Astrocyte of the hippocampus (primary cell): ENCODE results near the gene PNKP.

Source experiments
- DNase-seq: peaks from one replicate; pipeline ENCODE4 v3.0.0; 2011; ENCODE audit warnings: low read depth, low spot score

Gene PNKP

GRCh38 chr19:49847731-49848696 lies 19.4 kb downstream of the PNKP start:
- peak; percentile 89 for DNase-seq

DNA sequence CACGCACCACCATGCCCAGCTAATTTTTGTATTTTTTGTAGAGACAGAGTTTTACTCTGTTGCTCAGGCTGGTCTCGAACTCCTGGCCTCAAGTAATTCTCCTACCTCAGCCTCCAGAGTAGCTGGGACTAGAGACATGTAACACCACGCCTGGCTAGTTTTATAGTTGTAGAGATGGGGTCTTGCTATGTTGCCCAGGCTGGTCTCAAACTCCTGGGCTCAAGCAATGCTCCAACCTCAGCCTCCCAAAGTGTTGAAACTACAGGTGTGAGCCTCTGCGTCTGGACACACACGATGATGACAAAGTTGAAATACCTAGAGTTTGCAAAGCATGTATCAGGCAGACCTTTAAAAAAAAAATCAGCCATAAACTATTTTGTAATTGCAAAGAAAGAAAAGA lies 21.0 kb downstream of the PNKP start:
- DNase-seq: no peak

DNA sequence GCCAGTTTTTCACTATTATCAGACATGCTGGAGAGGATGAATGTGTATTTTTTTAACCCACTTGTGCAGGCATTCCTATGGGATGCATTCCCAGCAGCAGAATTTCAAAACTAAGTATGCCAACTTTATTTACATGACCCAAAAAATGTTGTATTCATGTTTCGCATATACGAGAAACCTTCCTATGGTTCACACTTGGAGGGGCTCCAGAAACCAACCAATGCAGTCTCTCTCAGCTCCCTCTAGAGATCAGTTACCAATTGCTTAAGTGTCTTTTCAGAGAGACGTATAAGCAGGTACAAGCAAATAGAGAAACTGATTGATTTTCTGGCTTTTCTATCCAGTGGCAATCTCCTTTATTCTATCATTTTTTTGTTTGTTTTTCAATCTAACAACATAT lies 22.0 kb downstream of the PNKP start:
- no peak for DNase-seq

DNA sequence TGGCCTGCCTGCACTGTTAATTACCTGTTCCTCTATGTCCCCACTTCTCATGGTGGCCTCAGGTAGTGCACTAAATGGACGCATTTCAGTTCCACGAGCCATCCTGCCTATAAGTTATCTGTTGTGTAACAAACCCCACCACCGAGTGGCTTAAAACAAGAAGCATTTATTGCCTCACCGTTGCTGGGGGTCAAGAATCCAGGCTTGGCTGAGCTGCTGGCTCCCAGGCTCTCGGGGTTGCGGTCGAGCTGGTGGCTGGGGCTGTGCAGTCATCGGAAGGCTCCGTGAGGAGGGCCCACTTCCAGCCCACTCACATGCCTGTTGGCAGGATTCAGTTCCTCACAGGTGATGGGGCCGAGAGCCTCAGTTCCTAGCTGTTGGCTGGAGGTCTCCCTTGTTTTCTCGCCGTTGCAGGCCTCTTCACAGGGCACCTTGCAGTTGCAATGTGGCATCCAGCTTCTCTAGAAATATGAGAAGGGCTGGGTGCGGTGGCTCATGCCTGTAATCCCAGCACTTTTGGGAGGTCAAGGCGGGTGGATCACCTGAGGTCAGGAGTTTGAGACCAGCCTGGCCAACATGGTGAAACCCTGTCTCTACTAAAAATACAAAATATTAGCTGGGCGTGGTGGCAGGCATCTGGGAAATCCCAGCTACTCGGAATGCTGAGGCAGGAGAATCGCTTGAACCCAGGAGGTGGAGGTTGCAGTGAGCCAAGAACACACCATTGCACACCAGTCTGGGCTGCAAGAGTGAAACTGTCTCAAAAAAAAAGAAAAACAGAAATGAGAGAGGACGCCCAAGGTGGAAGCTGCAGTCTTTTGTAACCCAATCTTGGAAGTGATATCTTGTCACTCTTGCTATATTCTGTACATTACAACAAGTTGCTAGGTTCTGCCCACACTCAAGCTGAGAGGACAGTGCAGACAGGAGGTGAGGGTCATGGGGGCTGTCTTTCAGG lies 23.0 kb downstream of the PNKP start:
- DNase-seq: no peak

DNA sequence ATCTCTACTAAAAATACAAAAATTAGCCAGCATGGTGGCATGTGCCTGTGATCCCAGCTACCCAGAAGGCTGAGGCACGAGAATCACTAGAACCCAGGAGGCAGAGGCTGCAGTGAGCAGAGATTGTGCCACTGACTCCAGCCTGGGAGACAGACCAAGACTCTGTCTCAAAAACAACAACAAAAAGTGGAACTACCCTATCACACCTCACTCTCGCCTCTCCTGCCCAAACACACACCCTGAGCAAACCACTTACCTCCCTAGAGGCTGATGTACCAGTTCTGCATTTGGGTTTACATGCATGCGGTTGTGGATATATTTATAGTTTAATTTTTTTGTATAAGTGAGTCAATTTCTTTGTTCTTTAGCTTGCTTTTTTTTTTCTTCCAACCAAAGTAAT lies 24.1 kb downstream of the PNKP start:
- DNase-seq: no peak

DNA sequence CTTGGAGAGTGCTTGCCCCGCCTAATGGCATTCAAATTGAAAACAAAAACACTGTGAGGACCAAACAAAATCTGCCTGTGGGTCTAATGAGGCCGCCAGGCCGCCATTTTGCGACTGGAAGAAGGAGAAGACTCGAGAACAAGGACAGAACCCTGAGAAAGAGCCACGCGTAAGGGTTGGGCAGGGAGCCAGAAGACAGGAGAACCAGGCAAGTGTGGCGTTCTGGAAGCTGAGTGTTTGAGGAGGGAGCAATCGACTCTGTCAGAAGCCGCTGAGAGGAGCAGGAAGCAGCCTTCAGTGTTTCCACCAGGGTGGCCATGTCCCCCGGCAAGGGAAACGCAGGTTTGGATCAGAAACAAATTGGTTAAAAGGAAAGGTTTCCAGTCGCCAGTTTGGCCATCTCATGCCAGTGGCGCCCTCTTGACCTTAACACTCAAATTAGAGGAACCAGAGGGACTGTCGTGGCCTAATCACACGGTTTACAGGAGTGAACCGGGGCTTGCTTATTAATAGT lies 26.6 kb downstream of the PNKP start:
- no peak for DNase-seq

DNA sequence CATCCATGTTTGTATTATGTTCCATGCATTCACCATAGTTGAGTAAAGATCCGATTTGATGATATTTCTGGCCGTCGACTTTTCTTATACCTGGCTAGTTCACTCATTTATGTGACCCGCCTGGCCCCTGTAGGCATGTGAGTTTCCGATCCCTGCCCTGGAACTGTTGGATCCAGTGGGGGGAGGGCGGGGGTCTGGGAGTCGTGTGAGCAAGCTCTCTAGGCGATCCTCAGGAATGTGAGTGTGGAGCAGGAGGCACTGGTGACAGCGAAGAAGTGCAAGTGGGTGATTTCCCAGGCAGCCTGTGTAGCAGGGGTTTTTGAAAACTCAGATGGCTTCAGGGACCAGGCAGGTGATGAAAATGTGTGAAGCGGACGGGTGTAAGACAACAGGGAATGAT lies 27.1 kb downstream of the PNKP start:
- DNase-seq: no peak

GRCh38 chr19:49839713-49840112 lies 27.7 kb downstream of the PNKP start:
- no peak for DNase-seq

DNA sequence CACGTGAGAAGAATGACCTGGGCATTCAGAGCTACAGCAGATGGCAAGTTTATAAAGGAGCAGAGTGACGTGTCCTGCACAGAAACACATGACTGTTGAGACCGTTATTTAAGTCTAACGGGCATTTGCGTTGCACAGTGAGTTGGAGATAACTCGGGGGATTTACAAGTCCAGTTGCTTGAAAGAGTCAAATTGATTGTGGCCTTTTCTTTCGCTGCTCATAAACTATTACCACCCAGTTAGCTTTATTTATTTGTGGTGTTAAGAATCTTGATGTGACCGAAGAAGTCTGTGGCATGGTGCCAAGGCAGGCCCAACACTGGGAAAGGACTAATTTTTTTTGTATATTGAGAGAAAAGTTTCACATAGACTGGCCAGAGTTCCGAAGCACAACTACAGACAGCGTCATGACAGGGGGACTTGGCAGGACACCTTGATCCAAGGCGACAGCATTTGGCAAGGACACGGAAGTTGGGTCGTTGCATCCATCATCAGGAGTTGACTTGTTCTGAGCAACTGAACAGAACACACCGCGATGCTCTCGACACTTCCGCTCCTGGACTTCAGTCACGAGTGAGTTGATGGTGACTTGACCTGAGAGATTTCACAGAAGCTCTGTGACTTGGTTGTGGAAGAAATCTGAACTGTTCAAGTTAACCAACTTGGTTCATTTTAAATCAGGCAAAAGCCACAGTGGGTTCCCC lies 28.3 kb downstream of the PNKP start:
- DNase-seq: no peak

DNA sequence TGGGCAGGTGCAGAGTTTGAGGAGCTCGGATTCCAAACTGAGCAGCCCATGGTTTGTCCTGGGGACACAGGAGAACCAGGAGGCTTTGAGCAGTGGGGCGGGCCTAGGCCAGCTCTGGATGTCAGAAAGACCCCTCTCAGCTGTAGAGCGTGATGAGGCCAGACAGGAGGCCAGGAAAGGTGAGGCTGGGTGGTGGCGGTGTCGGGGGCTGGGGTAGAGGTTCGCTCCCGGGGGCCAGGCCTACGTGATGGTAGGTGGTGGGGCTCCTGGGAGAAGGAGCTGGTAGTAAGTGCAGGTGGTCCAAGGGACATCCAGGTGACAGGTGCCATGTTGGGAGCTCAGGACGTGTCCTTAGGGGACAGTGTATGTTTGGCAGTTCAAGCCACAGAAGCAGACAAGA lies 30.0 kb downstream of the PNKP start:
- DNase-seq: no peak

- DNase-seq: peak; percentile 36
Observed at GRCh38 chr19:49837009-49837310, 30.4 kb downstream of the PNKP start.

- DNase-seq: no peak
Observed at GRCh38 chr19:49836176-49837008, 31.0 kb downstream of the PNKP start.

DNA sequence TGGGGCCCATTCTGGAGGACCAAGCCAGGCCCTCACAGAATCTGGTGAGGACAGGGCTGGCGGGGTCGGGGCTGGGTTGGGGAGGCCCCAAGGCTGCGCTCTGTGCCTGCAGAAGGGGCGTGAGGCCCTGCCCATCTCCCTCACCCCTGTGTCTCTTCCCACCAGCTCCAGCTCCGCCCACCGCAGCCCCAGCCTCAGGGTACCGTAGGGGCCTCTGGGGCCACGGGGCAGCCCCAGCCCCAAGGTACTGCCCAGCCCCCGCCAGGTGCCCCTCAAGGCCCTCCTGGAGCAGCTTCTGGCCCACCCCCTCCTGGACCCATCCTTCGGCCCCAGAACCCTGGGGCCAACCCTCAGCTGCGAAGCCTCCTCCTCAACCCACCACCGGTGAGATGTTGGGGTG lies 31.8 kb downstream of the PNKP start:
- DNase-seq: no peak

- no peak for DNase-seq
Observed at GRCh38 chr19:49833599-49833998, 33.8 kb downstream of the PNKP start.

- no peak for DNase-seq
Observed at GRCh38 chr19:49832556-49832955, 34.8 kb downstream of the PNKP start.

DNA sequence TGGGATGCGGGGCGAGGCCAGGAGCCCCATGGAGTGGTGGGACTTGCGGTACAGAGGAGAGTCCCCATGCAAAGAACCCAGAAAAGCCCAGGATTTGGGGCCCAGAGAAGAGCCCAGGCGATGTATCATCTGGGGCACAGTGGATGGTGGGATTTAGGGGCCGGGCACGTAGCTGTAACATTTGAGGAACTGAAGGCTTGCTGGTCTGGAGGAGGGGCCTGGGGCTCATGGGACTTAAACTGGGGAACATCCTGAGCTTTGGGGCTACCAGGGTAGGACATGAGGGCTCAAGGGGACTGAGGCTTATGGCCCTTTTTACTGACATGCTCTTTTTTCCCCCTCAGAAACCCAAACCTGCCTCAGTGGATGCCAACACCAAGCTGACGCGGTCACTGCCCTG lies 35.8 kb downstream of the PNKP start:
- DNase-seq: no peak

GRCh38 chr19:49830766-49831165 lies 36.6 kb downstream of the PNKP start:
- no peak for DNase-seq

DNA sequence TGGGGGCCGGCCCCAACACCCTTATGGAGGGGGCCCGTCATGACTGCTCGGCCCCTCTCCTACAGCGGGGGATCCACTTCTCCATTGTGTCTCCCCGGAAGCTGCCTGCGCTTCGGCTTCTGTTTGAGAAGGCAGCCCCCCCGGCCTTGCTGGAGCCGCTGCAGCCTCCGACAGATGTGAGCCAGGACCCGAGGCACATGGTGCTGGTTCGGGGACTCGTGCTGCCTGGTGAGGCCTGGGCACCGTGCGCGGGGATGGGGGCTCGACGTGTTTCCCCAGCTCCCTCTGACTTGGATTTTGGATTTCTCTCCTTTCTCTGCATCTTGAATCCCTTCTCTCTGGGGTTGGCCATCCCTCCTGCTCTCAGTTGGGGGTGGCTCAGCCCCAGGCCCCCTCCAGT lies 37.7 kb downstream of the PNKP start:
- no peak for DNase-seq

GRCh38 chr19:49829200-49829599 lies 38.2 kb downstream of the PNKP start:
- DNase-seq: no peak

GRCh38 chr19:49827034-49827433 lies 40.3 kb downstream of the PNKP start:
- no peak for DNase-seq

- DNase-seq: no peak
Observed at GRCh38 chr19:49824662-49825061, 42.7 kb downstream of the PNKP start.
